Activated naive CD8-positive, alpha-beta T cell (primary cell): Measurements from ENCODE around the gene PPARG.
"Not testable (repeated sequence)": the region's sequence is repeated elsewhere in the genome, so short reads cannot be mapped to it uniquely, and the experiment has no call there.

Source experiments
- H3K27ac Mint-ChIP-seq: one replicate; pipeline ENCODE4 v1.8.0; 2021; ENCODE audit warnings: mixed read lengths
- H3K27me3 Mint-ChIP-seq: one replicate; pipeline ENCODE4 v1.8.0; 2021; ENCODE audit warnings: mixed read lengths
- H3K36me3 Mint-ChIP-seq: one replicate; pipeline ENCODE4 v1.8.0; 2021; ENCODE audit warnings: mixed read lengths
- H3K4me1 Mint-ChIP-seq: one replicate; pipeline ENCODE4 v1.8.0; 2021; ENCODE audit warnings: low read depth, mixed read lengths
- H3K4me3 Mint-ChIP-seq: one replicate; pipeline ENCODE4 v1.8.0; 2021; ENCODE audit warnings: mild to moderate bottlenecking, mixed read lengths
- H3K9me3 Mint-ChIP-seq: one replicate; pipeline ENCODE4 v1.8.0; 2021; ENCODE audit warnings: low read depth, mixed read lengths

Gene PPARG

DNA sequence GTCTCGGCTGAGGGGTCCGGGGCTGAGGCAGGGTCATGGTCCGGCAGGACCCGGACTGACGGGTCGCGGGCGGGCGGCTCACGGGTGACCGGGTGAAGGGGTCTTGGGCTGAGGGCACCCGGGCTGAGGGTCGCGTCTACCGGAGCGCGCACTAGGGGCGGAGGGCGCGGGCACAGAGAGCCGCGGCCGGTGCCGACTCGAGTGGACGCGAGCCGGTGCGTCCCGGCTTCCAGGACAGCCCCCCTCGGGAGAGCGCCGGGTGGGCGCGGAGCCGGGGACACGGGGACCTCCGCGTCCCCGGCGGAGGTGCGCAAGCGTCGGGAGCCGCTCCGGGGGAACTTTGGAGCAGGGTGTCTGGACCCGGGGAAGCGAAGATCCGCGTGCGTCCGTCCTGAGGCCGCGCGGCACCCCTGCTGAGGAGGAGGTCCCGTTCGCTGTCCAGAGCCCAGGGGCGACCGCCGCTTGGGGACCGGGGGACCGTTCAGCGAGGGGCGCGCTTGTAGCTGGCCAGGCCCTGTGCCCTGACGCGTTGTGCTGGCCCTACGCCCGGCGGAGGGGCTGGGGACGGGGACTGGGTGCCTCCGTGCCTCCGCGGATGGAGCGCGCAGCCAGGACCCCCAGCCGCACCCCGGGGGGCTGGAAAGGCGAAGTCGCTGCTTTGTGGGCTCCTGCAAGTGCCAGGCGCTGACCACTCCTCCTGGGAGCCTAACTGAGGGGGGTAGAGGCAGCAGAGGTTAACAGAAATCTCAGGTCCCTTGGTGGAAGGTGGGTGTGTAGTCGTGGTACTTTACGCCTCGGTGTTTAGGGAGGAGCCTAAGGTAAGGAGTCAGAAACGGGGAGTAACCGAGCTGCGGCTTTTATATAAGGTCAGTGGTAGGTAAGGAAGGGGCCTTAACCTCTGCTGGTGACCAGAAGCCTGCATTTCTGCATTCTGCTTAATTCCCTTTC is at the start of gene PPARG:
TSS of gene PPARG (plus strand) at position 889 of the 948 bp plus-strand sequence. CDS start 90,642 bp downstream, outside the sequence.
- H3K4me3 Mint-ChIP-seq: peak within 1 kb of the TSS; percentile 54
- H3K9me3 Mint-ChIP-seq: no peaks in the 10 kb centered on the region
- peaks cover 42% of the 10 kb centered on the region for H3K27me3 Mint-ChIP-seq
- peaks cover 12% of the 10 kb centered on the region for H3K4me1 Mint-ChIP-seq
- H3K27ac Mint-ChIP-seq: no peak within 1 kb of the TSS
- H3K36me3 Mint-ChIP-seq: no peaks in the 10 kb centered on the region

DNA sequence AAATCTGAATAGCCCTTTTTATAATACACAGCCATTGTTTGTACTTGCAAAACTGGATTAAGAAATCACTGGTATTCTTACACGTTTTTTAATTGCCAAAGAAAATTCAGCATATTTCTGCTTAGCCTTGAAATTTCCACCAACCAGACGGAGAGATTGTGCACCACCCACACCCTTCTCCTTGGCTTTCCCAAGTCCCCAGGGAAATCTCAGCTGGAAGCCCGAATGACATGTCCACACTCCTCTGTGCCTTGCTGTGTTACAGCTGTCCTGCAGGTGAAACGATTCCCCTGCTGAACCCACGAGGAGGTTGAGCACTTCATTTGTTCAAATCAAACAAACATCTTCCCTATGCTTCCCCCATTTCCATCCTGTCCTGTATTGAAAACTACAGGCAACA is 49.6 kb upstream of the PPARG start:
- Mint-ChIP-seq H3K27me3 (peaks cover 6% of the 10 kb centered on the region), H3K4me1 (no peaks in the 10 kb centered on the region), H3K36me3 (no peaks in the 10 kb centered on the region), H3K9me3 (peaks cover 3% of the 10 kb centered on the region), H3K4me3 (no peak overlapping the region), H3K27ac (no peak overlapping the region)

DNA sequence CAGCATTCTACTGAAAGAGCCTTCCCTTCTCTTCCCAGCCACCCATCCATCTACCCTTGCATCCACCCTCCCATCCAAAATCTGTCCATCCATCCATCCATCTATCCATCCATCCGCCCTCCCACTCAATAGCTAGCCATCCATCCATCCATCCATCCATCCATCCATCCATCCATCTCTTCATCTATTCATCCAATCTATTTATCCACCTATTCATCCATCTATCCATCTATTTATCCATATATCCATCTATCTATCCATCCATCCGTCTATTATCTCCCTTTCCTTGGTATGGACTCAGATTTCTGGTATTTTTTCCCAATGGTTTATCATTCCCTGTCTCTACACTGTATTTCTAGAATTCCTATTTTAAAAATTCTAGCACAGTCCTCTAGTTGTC is 46.1 kb upstream of the PPARG start:
- no peak overlapping the region for H3K27ac Mint-ChIP-seq
- no peak overlapping the region for H3K4me3 Mint-ChIP-seq
- no peaks in the 10 kb centered on the region for H3K4me1 Mint-ChIP-seq
- peaks cover 9% of the 10 kb centered on the region for H3K27me3 Mint-ChIP-seq
- no peaks in the 10 kb centered on the region for H3K36me3 Mint-ChIP-seq
- H3K9me3 Mint-ChIP-seq: peaks cover 3% of the 10 kb centered on the region

GRCh38 chr3:12246497-12247163 is 42.2 kb upstream of the PPARG start:
- Mint-ChIP-seq H3K4me1 (no peaks in the 10 kb centered on the region), H3K9me3 (peaks cover 11% of the 10 kb centered on the region), H3K27me3 (peaks cover 8% of the 10 kb centered on the region), H3K4me3 (no peak overlapping the region), H3K27ac (no peak overlapping the region), H3K36me3 (no peaks in the 10 kb centered on the region)

DNA sequence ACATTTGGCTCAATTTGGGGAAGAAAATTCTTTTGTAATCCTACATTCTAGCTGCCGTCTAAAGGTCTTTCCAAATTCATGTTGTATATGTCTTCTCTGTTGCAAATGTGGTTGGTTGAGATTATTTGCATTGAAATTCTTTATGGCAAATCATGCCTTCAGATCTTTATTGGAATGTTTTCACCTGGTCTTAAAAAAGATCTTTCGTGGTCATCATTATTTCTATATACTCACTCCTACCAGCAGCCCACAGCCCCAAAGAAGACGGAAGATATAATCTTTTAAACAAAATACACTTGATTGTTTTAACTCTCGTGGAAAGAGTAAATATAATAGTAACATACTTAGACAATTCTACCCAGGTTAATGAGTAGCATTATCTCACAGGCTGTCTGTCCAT is 41.5 kb upstream of the PPARG start:
- no peak overlapping the region for H3K27ac Mint-ChIP-seq
- no peaks in the 10 kb centered on the region for H3K36me3 Mint-ChIP-seq
- H3K4me1 Mint-ChIP-seq: no peaks in the 10 kb centered on the region
- peaks cover 11% of the 10 kb centered on the region for H3K9me3 Mint-ChIP-seq
- no peak overlapping the region for H3K4me3 Mint-ChIP-seq
- H3K27me3 Mint-ChIP-seq: peaks cover 8% of the 10 kb centered on the region

GRCh38 chr3:12249519-12249918 is 39.4 kb upstream of the PPARG start:
- no peak overlapping the region for H3K4me3 Mint-ChIP-seq
- peaks cover 8% of the 10 kb centered on the region for H3K27me3 Mint-ChIP-seq
- no peak overlapping the region for H3K27ac Mint-ChIP-seq
- no peaks in the 10 kb centered on the region for H3K36me3 Mint-ChIP-seq
- H3K4me1 Mint-ChIP-seq: no peaks in the 10 kb centered on the region
- peaks cover 11% of the 10 kb centered on the region for H3K9me3 Mint-ChIP-seq

DNA sequence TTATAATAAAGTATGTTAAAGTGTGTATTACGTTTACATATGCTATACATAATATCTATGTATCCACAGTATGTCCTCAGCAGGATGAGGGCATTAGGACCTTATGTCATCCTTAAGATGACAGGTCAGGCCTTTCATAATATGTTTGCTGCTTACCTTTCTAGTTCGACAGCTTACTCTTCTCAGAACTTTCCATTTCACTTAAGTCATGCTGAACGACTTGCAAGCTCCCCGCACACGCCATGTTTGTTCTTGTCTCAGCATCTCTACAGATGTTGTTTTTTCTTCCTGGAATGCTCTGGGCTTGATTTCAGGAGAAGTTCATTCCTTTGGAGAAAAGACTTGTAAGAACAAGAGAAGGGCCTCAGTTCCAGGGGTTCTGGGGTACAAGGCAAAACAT is 36.0 kb upstream of the PPARG start:
- Mint-ChIP-seq H3K4me3 (no peak overlapping the region), H3K9me3 (peaks cover 11% of the 10 kb centered on the region), H3K27ac (no peak overlapping the region), H3K4me1 (no peaks in the 10 kb centered on the region), H3K27me3 (peaks cover 8% of the 10 kb centered on the region), H3K36me3 (no peaks in the 10 kb centered on the region)

GRCh38 chr3:12253516-12254343 is 35.1 kb upstream of the PPARG start:
- Mint-ChIP-seq H3K27me3 (peaks cover 8% of the 10 kb centered on the region), H3K36me3 (no peaks in the 10 kb centered on the region), H3K4me3 (no peak overlapping the region), H3K9me3 (peaks cover 11% of the 10 kb centered on the region), H3K4me1 (no peaks in the 10 kb centered on the region), H3K27ac (no peak overlapping the region)

DNA sequence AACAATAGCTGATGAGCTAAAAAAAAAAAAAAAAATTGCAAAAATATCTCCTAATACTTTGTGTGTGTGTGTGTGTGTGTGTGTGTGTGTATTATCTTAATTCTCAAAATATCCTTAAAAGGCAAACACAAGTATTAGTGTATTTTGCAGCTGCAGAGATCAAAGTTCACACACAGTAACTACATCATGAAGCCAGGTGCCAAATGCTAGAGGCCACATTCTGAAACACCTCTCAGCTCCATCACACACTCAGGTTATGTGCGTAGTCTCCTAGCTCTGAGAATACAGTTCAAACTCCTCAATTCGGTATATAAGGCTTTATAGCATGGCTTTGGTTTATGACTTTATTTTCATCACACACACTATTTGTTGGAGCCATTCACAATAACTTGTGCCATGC is 33.5 kb upstream of the PPARG start:
- peaks cover 10% of the 10 kb centered on the region for H3K27me3 Mint-ChIP-seq
- H3K4me1 Mint-ChIP-seq: no peaks in the 10 kb centered on the region
- H3K27ac Mint-ChIP-seq: no peak overlapping the region
- H3K4me3 Mint-ChIP-seq: no peak overlapping the region
- H3K9me3 Mint-ChIP-seq: no peaks in the 10 kb centered on the region
- no peaks in the 10 kb centered on the region for H3K36me3 Mint-ChIP-seq

- H3K4me3 Mint-ChIP-seq: no peak overlapping the region
- no peaks in the 10 kb centered on the region for H3K4me1 Mint-ChIP-seq
- peaks cover 10% of the 10 kb centered on the region for H3K27me3 Mint-ChIP-seq
- H3K27ac Mint-ChIP-seq: no peak overlapping the region
- no peaks in the 10 kb centered on the region for H3K9me3 Mint-ChIP-seq
- no peaks in the 10 kb centered on the region for H3K36me3 Mint-ChIP-seq
These were observed 30.0 kb upstream of the PPARG start for GRCh38 chr3:12258911-12259310.

DNA sequence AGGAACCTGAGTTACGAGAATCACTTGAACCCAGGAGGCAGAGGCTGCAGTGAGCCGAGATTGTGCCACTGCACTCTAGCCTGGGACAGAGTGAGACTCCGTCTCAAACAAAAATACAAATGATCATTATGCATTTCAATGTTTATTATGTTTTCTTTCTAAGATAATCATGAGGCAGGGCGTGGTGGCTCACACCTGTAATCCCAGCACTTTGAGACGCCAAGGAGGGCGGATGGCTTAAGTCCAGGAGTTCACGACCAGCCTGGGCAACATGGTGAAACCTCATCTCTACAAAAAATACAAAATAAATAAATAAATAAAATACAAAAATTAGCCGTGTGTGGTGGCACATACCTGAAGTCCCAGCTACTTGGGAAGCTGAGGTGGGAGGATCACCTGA is 26.7 kb upstream of the PPARG start:
- not testable (repeated sequence) for H3K4me1 Mint-ChIP-seq, H3K36me3 Mint-ChIP-seq, H3K4me3 Mint-ChIP-seq, H3K27ac Mint-ChIP-seq, H3K9me3 Mint-ChIP-seq, H3K27me3 Mint-ChIP-seq

GRCh38 chr3:12265508-12265907 is 23.4 kb upstream of the PPARG start:
- no peaks in the 10 kb centered on the region for H3K9me3 Mint-ChIP-seq
- no peaks in the 10 kb centered on the region for H3K36me3 Mint-ChIP-seq
- H3K4me1 Mint-ChIP-seq: no peaks in the 10 kb centered on the region
- H3K4me3 Mint-ChIP-seq: no peak overlapping the region
- H3K27me3 Mint-ChIP-seq: no peaks in the 10 kb centered on the region
- H3K27ac Mint-ChIP-seq: no peak overlapping the region

DNA sequence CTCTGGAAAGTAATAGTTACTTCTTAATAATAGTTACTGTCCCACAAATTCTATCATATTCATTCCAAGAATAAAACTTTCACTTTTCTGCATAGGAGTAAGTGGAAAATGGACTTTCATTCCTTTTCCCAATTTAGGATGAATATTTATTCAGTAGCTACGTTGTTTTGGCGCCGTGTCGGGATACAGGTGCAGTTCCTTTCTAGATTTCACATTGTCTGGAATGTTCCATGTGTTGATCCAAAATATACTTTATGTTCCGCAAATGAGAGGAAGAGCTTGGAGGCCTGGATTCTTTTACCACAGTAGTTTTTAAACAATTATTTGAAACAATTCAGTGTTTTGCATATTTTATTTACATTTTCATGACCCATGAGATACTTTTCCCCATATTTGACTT is 22.8 kb upstream of the PPARG start:
- Mint-ChIP-seq H3K27ac (no peak overlapping the region), H3K4me3 (no peak overlapping the region), H3K9me3 (no peaks in the 10 kb centered on the region), H3K36me3 (no peaks in the 10 kb centered on the region), H3K4me1 (no peaks in the 10 kb centered on the region), H3K27me3 (no peaks in the 10 kb centered on the region)

GRCh38 chr3:12267376-12268030 is 21.4 kb upstream of the PPARG start:
- no peak overlapping the region for H3K27ac Mint-ChIP-seq
- H3K4me3 Mint-ChIP-seq: no peak overlapping the region
- no peaks in the 10 kb centered on the region for H3K4me1 Mint-ChIP-seq
- H3K36me3 Mint-ChIP-seq: no peaks in the 10 kb centered on the region
- H3K27me3 Mint-ChIP-seq: peaks cover 4% of the 10 kb centered on the region
- no peaks in the 10 kb centered on the region for H3K9me3 Mint-ChIP-seq
